Measurements from ENCODE around the gene DAB2IP.
A peak's percentile ranks its signal among the peaks of the same experiment; 100 is the strongest.

DAB2IP gene

GRCh38 chr9:121686930-121687541 is 35.6 kb downstream of the DAB2IP start:
- DNase-seq = peak; percentile 48

- DNase-seq = no peak
Measured at GRCh38 chr9:121688146-121688680, 36.8 kb downstream of the DAB2IP start.

GRCh38 chr9:121688681-121689080 is 37.2 kb downstream of the DAB2IP start:
- no peak for DNase-seq

- DNase-seq = no peak
Measured at GRCh38 chr9:121689461-121690157, 38.2 kb downstream of the DAB2IP start.

GRCh38 chr9:121690316-121690715 is 38.9 kb downstream of the DAB2IP start:
- no peak for DNase-seq

GRCh38 chr9:121690766-121691165 is 39.3 kb downstream of the DAB2IP start:
- DNase-seq = no peak

GRCh38 chr9:121691890-121692289 is 40.5 kb downstream of the DAB2IP start:
- no peak for DNase-seq

- DNase-seq = no peak
Measured at GRCh38 chr9:121692606-121693387, 41.4 kb downstream of the DAB2IP start.

- no peak for DNase-seq
Measured at GRCh38 chr9:121693388-121693670, 41.9 kb downstream of the DAB2IP start.

GRCh38 chr9:121694001-121694400 is 42.6 kb downstream of the DAB2IP start:
- no peak for DNase-seq

GRCh38 chr9:121694600-121694999 is 43.2 kb downstream of the DAB2IP start:
- DNase-seq = no peak

- no peak for DNase-seq
Measured at GRCh38 chr9:121696930-121697329, 45.5 kb downstream of the DAB2IP start.

GRCh38 chr9:121698627-121699570 is 47.5 kb downstream of the DAB2IP start:
- DNase-seq = peak; percentile 62

GRCh38 chr9:121699571-121700164 is 48.2 kb downstream of the DAB2IP start:
- no peak for DNase-seq

- no peak for DNase-seq
Measured at GRCh38 chr9:121700165-121700831, 48.9 kb downstream of the DAB2IP start.

GRCh38 chr9:121700832-121701419 is 49.5 kb downstream of the DAB2IP start:
- no peak for DNase-seq

- no peak for DNase-seq
Measured at GRCh38 chr9:121701736-121702261, 50.4 kb downstream of the DAB2IP start.

- no peak for DNase-seq
Measured at GRCh38 chr9:121703014-121703734, 51.7 kb downstream of the DAB2IP start.

GRCh38 chr9:121704281-121704680 is 52.8 kb downstream of the DAB2IP start:
- DNase-seq = no peak

- DNase-seq = no peak
Measured at GRCh38 chr9:121706149-121706750, 54.8 kb downstream of the DAB2IP start.

All from CD4-positive, alpha-beta T cell treated with Interferon gamma for 1 hour (primary cell).